Glutamatergic neuron (in vitro differentiated cells): ENCODE data around the gene FOXO1. TPM values are rescaled to one million over a fixed set of nuclear protein-coding genes. Genes with fewer than 3 reads are reported as not detected.

Experiments used
- DNase-seq: peaks from one replicate; pipeline ENCODE4 v3.0.0; 2022
- H3K27ac Mint-ChIP-seq: one replicate; pipeline ENCODE4 v1.8.0; 2020; ENCODE audit warnings: mild to moderate bottlenecking, mixed read lengths, inconsistent platforms; ENCODE audit not compliant: unreplicated experiment
- H3K27me3 Mint-ChIP-seq: one replicate; pipeline ENCODE4 v1.8.0; 2020; ENCODE audit warnings: mild to moderate bottlenecking, moderate library complexity, mixed read lengths, inconsistent platforms; ENCODE audit not compliant: unreplicated experiment
- H3K36me3 Mint-ChIP-seq: one replicate; pipeline ENCODE4 v1.8.0; 2020; ENCODE audit warnings: mild to moderate bottlenecking, mixed read lengths, inconsistent platforms; ENCODE audit not compliant: unreplicated experiment
- H3K4me1 Mint-ChIP-seq: one replicate; pipeline ENCODE4 v1.8.0; 2020; ENCODE audit warnings: mild to moderate bottlenecking, low read depth, mixed read lengths, inconsistent platforms; ENCODE audit not compliant: unreplicated experiment
- H3K4me3 Mint-ChIP-seq: one replicate; pipeline ENCODE4 v1.8.0; 2020; ENCODE audit warnings: mild to moderate bottlenecking, mixed read lengths, inconsistent platforms; ENCODE audit not compliant: unreplicated experiment
- H3K9me3 Mint-ChIP-seq: one replicate; pipeline ENCODE4 v1.8.0; 2020; ENCODE audit warnings: mild to moderate bottlenecking, moderate library complexity, mixed read lengths, inconsistent platforms; ENCODE audit not compliant: unreplicated experiment
- CTCF ChIP-seq: fragments of 200-600 bp; sonication (generic); IDR thresholded peaks from one replicate; pipeline ENCODE4 v1.5.0; 2021; ENCODE audit not compliant: partially characterized antibody, unreplicated experiment
- total RNA-seq: library from RNA; stranded (reverse); fragmentation: NEBNext Ultra II Directional; extraction: Animal tissue kit (Norgen Biotek cat#: 25700); gene quantifications from one replicate; pipeline ENCODE4 v1.2.1, GENCODE V29; 2021; ENCODE audit not compliant: unreplicated experiment

The FOXO1 gene
- total RNA-seq, 1 donor from 2014 or later, result 1.4 TPM

- H3K4me3 Mint-ChIP-seq, result no peak overlapping the region
- no peak overlapping the region for H3K27ac Mint-ChIP-seq
- DNase-seq, result no peak
These were observed 18.4 kb downstream of the FOXO1 start for GRCh38 chr13:40648040-40648439.

GRCh38 chr13:40644838-40645604 is 21.4 kb downstream of the FOXO1 start:
- DNase-seq, result no peak
- H3K4me3 Mint-ChIP-seq, result no peak overlapping the region
- TF ChIP-seq CTCF, result no peak
- H3K4me1 Mint-ChIP-seq, result peaks cover 2% of the 10 kb centered on the region
- H3K36me3 Mint-ChIP-seq, result no peaks in the 10 kb centered on the region
- no peaks in the 10 kb centered on the region for H3K9me3 Mint-ChIP-seq
- no peak overlapping the region for H3K27ac Mint-ChIP-seq
- no peaks in the 10 kb centered on the region for H3K27me3 Mint-ChIP-seq

More at GRCh38 chr13:40648040-40648439, 18.4 kb downstream of the FOXO1 start:
- no peak for TF ChIP-seq CTCF
- Mint-ChIP-seq H3K9me3 (no peaks in the 10 kb centered on the region), H3K27me3 (no peaks in the 10 kb centered on the region), H3K36me3 (no peaks in the 10 kb centered on the region), H3K4me1 (peaks cover 2% of the 10 kb centered on the region)

- H3K36me3 Mint-ChIP-seq, result no peaks in the 10 kb centered on the region
- peaks cover 2% of the 10 kb centered on the region for H3K9me3 Mint-ChIP-seq
- H3K4me1 Mint-ChIP-seq, result peaks cover 2% of the 10 kb centered on the region
- H3K27ac Mint-ChIP-seq, result no peak overlapping the region
- DNase-seq, result no peak
- no peak for TF ChIP-seq CTCF
- H3K4me3 Mint-ChIP-seq, result no peak overlapping the region
- no peaks in the 10 kb centered on the region for H3K27me3 Mint-ChIP-seq
These were observed 25.5 kb downstream of the FOXO1 start for GRCh38 chr13:40640845-40641458.

GRCh38 chr13:40640202-40640601 is 26.2 kb downstream of the FOXO1 start:
- Mint-ChIP-seq H3K4me3 (no peak overlapping the region), H3K27me3 (no peaks in the 10 kb centered on the region), H3K36me3 (no peaks in the 10 kb centered on the region), H3K9me3 (peaks cover 2% of the 10 kb centered on the region), H3K27ac (no peak overlapping the region), H3K4me1 (peaks cover 2% of the 10 kb centered on the region)
- DNase-seq, result no peak
- no peak for TF ChIP-seq CTCF

GRCh38 chr13:40639221-40639681 is 27.2 kb downstream of the FOXO1 start:
- Mint-ChIP-seq H3K27ac (no peak overlapping the region), H3K36me3 (no peaks in the 10 kb centered on the region), H3K27me3 (peaks cover 2% of the 10 kb centered on the region), H3K4me3 (no peak overlapping the region), H3K4me1 (peaks cover 1% of the 10 kb centered on the region), H3K9me3 (peaks cover 2% of the 10 kb centered on the region)
- DNase-seq, result no peak
- no peak for TF ChIP-seq CTCF
